DOHH2 (cell line): ENCODE measurements around the gene CCM2.

ENCODE experiments used
- EZH2phosphoT487 ChIP-seq: fragments of 200-600 bp; sonication (generic); IDR thresholded peaks from 2 replicates; pipeline ENCODE4 v1.6.1; 2017; ENCODE audit warnings: borderline replicate concordance, mild to moderate bottlenecking, antibody characterized with exemption, low read length, moderate library complexity, mixed read lengths
- TF ChIP-seq, protein P1 (sequence below): fragments of 200-600 bp; sonication (generic); IDR thresholded peaks from one replicate; pipeline ENCODE4 v1.5.1; 2014; ENCODE audit warnings: antibody characterized with exemption, mild to moderate bottlenecking, low read depth, low read length; ENCODE audit not compliant: poor library complexity, severe bottlenecking

- TF ChIP-seq, protein P1, sequence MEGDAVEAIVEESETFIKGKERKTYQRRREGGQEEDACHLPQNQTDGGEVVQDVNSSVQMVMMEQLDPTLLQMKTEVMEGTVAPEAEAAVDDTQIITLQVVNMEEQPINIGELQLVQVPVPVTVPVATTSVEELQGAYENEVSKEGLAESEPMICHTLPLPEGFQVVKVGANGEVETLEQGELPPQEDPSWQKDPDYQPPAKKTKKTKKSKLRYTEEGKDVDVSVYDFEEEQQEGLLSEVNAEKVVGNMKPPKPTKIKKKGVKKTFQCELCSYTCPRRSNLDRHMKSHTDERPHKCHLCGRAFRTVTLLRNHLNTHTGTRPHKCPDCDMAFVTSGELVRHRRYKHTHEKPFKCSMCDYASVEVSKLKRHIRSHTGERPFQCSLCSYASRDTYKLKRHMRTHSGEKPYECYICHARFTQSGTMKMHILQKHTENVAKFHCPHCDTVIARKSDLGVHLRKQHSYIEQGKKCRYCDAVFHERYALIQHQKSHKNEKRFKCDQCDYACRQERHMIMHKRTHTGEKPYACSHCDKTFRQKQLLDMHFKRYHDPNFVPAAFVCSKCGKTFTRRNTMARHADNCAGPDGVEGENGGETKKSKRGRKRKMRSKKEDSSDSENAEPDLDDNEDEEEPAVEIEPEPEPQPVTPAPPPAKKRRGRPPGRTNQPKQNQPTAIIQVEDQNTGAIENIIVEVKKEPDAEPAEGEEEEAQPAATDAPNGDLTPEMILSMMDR: no peak
- 0 out of 2 replicates have a peak, but pooled peaks have one; percentile 39 for TF ChIP-seq EZH2phosphoT487
Observed at GRCh38 chr7:45089341-45089891, 89.4 kb downstream of the CCM2 start.
